ENCODE results near the gene ACAT2.
"Not testable (repeated sequence)": the region's sequence is repeated elsewhere in the genome, so short reads cannot be mapped to it uniquely, and the experiment has no call there.

ACAT2 gene

GRCh38 chr6:159730332-159730676 lies 31.5 kb upstream of the ACAT2 start:
- DNase-seq (ENCODE audit: low read depth) = no peak

GRCh38 chr6:159732550-159732949 lies 29.3 kb upstream of the ACAT2 start:
- not testable (repeated sequence) for DNase-seq (ENCODE audit: low read depth)

- not testable (repeated sequence) for DNase-seq (ENCODE audit: low read depth)
Observed at GRCh38 chr6:159733395-159733794, 28.4 kb upstream of the ACAT2 start.

GRCh38 chr6:159736908-159737307 lies 24.9 kb upstream of the ACAT2 start:
- no peak for DNase-seq (ENCODE audit: low read depth)

- DNase-seq (ENCODE audit: low read depth) = no peak
Observed at GRCh38 chr6:159739341-159739740, 22.5 kb upstream of the ACAT2 start.

- DNase-seq (ENCODE audit: low read depth) = no peak
Observed at GRCh38 chr6:159742165-159742564, 19.7 kb upstream of the ACAT2 start.

GRCh38 chr6:159745081-159745480 lies 16.8 kb upstream of the ACAT2 start:
- no peak for DNase-seq (ENCODE audit: low read depth)

- no peak for DNase-seq (ENCODE audit: low read depth)
Observed at GRCh38 chr6:159746759-159747158, 15.1 kb upstream of the ACAT2 start.

- not testable (repeated sequence) for DNase-seq (ENCODE audit: low read depth)
Observed at GRCh38 chr6:159748127-159748526, 13.7 kb upstream of the ACAT2 start.

GRCh38 chr6:159751448-159751847 lies 10.4 kb upstream of the ACAT2 start:
- DNase-seq (ENCODE audit: low read depth) = no peak

- no peak for DNase-seq (ENCODE audit: low read depth)
Observed at GRCh38 chr6:159753081-159753872, 8.6 kb upstream of the ACAT2 start.

GRCh38 chr6:159754401-159754800 lies 7.4 kb upstream of the ACAT2 start:
- no peak for DNase-seq (ENCODE audit: low read depth)

GRCh38 chr6:159754959-159755914 lies 6.6 kb upstream of the ACAT2 start:
- no peak for DNase-seq (ENCODE audit: low read depth)

- DNase-seq (ENCODE audit: low read depth) = no peak
Observed at GRCh38 chr6:159756508-159756907, 5.3 kb upstream of the ACAT2 start.

- DNase-seq (ENCODE audit: low read depth) = no peak
Observed at GRCh38 chr6:159758031-159759001, 3.5 kb upstream of the ACAT2 start.

GRCh38 chr6:159759645-159760044 lies 2.2 kb upstream of the ACAT2 start:
- no peak for DNase-seq (ENCODE audit: low read depth)

- DNase-seq (ENCODE audit: low read depth) = no peak
Observed at GRCh38 chr6:159760602-159761057, 1.2 kb upstream of the ACAT2 start.

- no peak for DNase-seq (ENCODE audit: low read depth)
Observed at GRCh38 chr6:159761129-159761872, 544 bp upstream of the ACAT2 start.

- DNase-seq (ENCODE audit: low read depth) = no peak
Observed at GRCh38 chr6:159762681-159763293, 942 bp downstream of the ACAT2 start.

GRCh38 chr6:159766906-159767305 lies 5.1 kb downstream of the ACAT2 start:
- no peak for DNase-seq (ENCODE audit: low read depth)

GRCh38 chr6:159769470-159769869 lies 7.6 kb downstream of the ACAT2 start:
- DNase-seq (ENCODE audit: low read depth) = no peak
